Activated T-cell treated with anti-CD3 and anti-CD28 coated beads for 24 hours (primary cell): ENCODE measurements around the gene CRPPA.
"Not testable (repeated sequence)": the region's sequence is repeated elsewhere in the genome, so short reads cannot be mapped to it uniquely, and the experiment has no call there.

Experiments
- DNase-seq: peaks from one replicate; pipeline ENCODE4 v3.0.0-alpha.2; 2020; ENCODE audit warnings: low read depth

The CRPPA gene

GRCh38 chr7:16396766-16397500, 24.4 kb downstream of the CRPPA start:
- DNase-seq, result no peak

- DNase-seq, result no peak
Observed at GRCh38 chr7:16395121-16395520, 26.2 kb downstream of the CRPPA start.

DNA sequence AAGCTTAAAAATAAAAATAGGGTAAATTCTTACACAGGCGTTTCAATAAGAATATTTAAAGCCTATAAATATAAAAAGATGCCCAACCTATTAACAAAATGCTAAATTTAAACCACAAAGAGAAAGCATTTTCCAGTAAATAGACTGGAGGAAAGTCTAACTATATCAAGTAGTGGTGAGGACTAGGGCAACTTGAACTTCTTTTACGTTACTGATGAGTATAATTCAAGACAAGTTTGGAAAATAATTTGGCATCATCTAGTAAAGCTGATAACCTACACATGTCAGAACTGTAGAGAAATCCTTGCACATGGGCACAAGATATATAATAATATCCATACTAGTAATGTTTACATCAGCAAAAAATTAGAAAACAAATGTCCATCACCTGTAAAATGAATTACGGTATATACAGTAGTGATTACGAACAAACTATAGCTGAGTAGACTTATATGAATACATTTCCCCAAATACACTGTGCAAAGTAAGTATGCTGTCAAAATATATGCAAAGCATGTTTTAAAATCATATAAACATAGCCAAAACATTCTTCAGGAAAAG, 27.4 kb downstream of the CRPPA start:
- no peak for DNase-seq

DNA sequence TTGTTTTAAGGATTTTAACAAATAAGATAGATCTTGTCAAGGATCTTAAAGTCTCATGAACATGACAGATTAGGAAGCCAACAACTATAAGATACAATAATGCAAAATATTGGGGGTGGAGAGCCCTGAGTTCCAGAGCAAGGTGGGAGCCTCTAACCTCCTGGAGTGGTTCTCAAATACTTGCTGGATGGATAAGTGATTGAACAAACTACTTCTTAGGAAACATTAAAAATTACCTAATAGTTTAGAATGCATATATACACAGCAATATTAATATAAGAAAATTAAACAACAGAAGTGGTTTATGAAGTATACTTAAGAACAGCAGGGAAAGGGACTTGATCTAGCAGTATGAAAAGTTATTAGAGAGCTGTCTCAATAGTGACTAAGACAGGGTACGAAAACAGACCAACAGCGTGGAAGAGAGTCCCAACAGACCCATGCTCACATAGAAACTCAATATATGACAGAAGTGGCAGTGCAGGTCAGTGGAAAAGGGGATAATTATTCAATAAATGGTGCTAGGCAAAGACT, 28.3 kb downstream of the CRPPA start:
- no peak for DNase-seq

GRCh38 chr7:16383786-16384185, 37.6 kb downstream of the CRPPA start:
- DNase-seq, result not testable (repeated sequence)

- not testable (repeated sequence) for DNase-seq
Observed at GRCh38 chr7:16383103-16383502, 38.2 kb downstream of the CRPPA start.
